Daoy (cell line): ENCODE results near the gene LONRF2. TPM values are rescaled to one million over a fixed set of nuclear protein-coding genes. Genes with fewer than 3 reads are reported as not detected.
"Not testable (repeated sequence)": the region's sequence is repeated elsewhere in the genome, so short reads cannot be mapped to it uniquely, and the experiment has no call there.

Experiments used
- DNase-seq: peaks from one replicate; pipeline ENCODE4 v3.0.0-alpha.2; 2015; ENCODE audit warnings: low read depth
- total RNA-seq: library from RNA; depleted of rRNA; stranded (reverse); fragments of >200 nt; shearing (Covaris generic); gene quantifications from 2 replicates; pipeline ENCODE4 v1.2.3, GENCODE V29; 2014; rRNA removed

Gene LONRF2
- total RNA-seq, result 0.17 and 0.65 TPM in 2 replicates

DNA sequence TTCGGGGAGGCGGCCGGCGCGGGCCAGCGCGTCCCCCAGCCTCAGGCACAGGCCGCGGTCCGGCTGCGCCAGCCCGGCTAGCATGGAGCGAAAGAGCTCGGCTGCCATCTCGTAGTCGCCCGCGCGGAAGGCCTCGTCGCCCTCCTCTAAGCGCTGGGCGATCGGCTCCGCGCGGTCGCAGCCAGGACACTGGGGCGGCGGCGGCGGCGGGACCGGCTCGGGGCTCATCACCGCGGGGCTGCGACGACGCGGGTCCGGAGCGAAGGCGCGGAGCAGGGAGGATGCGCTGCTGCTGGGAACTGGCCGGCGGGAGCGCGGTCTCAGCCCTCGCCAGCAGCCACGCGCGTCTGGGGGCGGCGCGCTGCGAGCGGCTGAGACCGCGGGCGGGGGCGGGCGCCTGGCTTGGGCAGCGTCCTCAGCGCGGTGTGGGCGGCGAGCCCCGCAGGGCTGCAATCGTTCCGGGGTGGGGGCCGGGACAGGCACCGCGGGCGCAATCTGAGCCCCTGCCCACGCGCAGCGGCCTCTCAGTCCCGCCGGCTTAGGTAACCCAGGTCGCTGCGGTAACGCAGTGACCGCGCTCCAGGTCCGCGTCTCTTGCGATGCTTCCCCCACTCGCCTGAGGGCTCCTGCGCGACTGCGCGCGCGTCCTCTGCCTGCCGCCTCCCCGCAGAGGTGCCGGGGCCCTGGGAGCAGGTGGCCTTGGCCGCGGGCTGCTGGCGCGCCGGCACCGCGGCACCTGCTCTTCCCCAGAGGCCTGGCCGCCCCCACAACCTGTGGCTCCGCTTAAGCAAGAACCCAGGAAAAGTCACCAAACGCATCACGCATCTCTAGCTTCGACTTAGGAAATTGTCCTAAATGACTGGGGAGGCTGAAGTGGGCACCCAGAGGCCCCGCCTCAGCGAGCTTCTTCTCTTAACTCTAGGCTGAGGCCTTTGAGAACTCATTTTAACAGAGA lies at the start of gene LONRF2:
Gene LONRF2 (minus strand): TSS at position 636 of the 955 bp plus-strand sequence. CDS start 408 bp downstream, at position 228.
- DNase-seq, result peak; percentile 35

DNA sequence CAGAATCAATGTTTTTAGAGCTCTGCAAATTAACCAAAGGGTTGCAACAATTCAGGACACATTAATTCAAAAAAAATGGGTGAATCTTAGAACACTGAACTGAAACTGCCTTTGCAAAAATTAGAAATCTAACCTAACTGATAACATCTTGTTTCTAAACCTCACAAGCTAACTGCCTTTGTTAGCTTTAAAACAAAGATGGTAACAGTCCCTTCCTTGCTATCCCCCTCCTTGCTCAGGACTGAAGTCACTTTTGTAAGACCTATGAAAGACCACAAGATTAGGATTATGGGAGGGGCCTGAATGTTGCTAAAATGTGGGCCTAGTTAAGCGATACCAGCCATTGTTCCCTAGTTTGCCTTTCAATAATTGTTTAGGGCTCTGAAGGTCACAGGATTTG lies 44.9 kb upstream of the LONRF2 start:
- no peak for DNase-seq

DNA sequence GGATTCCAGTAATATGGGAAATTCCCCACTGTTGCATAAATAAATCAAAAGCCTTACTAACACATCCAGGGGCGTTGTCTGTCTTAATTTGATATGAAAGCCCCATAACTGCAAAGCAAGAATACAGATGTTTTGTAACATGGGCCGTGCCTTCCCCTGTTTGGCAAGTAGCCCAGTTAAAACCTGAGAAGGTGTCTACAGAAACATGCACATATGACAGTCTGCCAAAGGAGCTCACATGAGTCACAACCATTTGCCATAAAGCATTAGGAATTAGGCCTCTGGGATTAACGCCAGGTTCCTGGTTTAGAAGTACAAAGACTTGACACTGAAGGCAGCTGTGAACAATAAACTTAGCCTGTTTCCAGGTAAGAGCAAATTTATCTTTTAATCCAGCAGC lies 43.1 kb upstream of the LONRF2 start:
- DNase-seq, result peak; percentile 91

DNA sequence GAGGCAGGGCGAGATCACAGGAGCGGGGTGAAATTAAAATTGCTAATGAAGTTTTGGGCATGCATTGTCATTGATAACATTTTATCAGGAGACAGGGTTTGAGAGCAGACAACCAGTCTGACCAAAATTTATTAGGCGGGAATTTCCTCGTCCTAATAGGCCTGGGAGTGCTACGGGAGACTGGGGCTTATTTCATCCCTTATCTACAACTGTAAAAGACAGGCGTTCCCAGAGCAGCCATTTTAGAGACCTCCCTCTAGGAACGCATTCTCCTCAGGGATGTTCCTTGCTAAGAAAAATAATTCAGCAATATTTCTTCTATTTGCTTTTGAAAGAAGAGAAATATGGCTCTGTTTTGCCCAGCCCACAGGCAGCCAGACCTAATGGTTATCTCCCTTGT lies 40.0 kb upstream of the LONRF2 start:
- not testable (repeated sequence) for DNase-seq

DNA sequence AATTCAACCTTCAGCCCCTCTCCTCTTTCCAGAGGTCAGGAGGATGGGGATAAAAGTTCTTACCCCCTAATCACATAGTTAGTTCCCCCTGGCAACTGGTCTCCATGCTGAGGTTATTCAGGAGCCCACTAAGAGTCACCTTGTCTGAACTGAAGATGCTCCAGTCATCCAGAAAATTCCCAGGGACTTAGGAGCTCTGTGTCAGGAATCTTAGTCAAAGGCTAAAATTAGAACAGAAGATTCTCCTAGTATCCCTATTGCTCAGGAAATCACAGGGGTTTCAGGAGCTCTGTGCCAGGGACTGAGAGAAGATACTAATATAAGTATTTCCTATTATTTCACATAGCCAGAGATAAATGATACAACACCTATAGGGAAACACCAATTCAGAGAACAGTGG lies 37.3 kb upstream of the LONRF2 start:
- no peak for DNase-seq

DNA sequence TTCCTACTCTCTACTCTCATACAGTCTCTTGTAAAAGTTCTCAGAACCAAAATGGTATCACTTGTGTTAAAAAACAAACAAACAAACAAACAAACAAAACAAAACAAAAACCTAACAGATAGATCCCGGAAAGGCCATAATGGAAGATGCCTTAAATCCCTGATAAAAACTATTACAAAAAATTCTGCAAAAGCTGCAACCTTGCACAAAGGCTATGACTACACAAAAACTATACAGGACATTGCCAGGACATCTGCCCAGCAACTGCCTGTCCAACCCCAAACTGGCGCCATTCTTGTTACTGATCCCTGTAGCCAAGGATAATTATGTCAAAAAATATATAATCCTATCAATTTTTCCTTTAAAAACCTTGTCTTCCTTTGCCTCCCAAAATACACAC lies 36.3 kb upstream of the LONRF2 start:
- no peak for DNase-seq

DNA sequence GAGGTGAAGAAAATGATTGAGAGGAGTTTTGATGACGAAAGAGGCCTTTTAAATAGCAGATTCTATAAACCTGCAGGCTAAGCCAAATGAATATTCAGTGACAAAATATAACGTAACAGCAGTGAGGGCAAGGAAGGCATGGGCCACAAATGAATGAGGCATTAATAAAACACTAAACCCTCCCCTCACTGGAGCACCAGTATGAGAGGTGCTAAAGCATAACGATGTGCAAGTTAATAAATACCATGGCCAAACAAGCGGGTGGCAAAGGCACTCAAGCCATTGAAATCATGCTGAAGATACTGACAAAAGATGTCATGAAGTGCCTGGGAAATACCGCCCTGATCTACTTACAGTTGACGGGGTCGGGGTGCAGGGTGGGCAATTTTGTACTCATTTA lies 30.2 kb upstream of the LONRF2 start:
- no peak for DNase-seq

DNA sequence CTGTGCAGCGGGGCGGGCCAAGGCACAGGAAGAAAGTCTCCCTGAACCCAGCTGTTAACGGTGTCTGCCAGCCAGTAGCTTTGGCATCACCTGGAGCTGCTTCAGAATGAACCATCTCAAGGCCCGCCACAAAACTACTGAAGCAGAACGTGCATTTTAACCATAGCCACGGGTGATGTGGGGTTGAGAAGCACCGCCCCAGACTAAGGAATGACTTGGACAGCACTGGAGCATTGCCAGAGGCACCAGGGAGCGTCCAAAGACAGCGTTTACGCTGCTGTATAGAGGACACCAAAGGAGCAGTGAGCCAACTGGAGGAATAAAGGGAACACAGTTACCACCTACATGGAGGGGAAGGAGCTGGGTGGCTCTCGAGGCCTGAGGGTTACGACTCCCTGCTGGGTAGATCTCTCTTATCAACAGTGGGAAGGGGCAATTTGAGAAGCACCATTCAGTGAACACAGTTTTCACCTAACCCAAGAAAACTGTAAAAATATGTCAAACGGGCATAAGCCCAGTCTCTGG lies 28.4 kb upstream of the LONRF2 start:
- DNase-seq, result peak; percentile 11

DNA sequence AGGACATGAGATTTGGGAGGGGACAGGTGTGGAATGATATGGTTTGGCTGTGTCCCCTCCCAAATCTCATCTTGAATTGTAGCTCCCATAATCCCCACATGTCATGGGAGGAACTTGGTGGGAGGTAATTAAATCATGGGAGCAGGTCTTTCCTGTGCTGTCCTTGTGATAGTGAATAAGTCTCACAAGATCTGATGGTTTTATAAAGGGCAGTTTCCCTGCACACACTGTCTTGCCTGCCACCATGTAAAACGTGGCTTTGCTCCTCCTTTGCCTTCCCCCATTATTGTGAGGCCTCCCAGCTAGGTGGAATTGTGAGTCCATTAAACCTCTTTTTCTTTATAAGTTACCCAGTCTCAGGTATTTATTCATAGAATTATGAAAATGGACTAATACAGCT lies 22.8 kb upstream of the LONRF2 start:
- not testable (repeated sequence) for DNase-seq

DNA sequence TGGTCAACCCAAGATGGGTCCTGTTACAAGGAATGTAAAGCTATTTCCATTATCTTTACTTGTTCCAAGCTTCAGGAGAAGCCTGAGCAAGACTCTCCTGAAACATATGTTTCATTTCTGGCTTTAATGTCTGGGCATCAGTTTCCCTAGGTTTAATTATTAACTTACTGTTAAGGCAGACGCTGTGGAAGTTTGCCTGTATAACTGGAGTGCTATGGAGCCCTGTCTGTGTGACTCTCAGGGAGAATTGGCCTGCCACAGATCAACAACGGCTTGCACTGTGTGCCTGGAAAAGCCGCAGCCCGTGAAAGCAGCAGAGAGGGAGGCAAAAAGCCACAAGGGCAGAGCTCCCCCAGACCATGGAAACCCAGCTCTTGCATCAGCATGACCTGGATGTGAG lies 22.1 kb upstream of the LONRF2 start:
- DNase-seq, result no peak

DNA sequence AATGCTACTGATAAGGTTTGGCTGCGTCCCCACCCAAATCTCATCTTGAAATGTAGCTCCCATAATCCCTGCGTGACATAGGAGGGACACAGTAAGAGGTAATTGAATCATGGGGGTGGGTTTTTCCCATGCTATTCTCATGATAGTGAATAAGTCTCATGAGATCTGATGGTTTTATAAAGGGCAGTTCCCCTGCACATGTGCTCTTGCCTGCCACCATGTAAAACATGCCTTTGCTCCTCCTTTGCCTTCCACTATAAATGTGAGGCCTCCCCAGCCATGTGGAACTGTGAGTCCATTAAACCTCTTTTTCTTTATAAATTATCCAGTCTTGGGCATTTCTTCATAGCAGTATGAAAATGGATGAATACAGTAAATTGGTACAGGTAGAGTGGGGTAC lies 20.2 kb upstream of the LONRF2 start:
- not testable (repeated sequence) for DNase-seq

DNA sequence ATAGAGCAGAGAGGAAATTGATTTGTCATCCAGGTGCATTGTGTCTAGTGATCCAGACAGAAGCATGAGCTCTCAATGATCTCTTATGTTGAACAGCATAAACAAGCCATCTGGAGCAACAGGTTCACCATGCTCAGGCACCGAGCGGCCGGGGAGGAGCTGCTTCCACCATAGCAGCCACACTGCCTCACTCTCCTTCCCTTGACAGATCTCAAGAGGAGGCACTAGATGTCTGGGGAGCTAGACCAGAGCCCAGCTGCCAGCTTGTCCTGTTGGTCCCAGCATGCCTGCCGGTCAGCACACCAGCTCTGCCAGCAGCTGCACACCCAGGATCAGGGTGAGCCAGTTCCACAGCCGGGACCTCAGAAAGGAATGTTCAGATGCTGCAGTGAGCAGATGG lies 17.5 kb upstream of the LONRF2 start:
- no peak for DNase-seq

DNA sequence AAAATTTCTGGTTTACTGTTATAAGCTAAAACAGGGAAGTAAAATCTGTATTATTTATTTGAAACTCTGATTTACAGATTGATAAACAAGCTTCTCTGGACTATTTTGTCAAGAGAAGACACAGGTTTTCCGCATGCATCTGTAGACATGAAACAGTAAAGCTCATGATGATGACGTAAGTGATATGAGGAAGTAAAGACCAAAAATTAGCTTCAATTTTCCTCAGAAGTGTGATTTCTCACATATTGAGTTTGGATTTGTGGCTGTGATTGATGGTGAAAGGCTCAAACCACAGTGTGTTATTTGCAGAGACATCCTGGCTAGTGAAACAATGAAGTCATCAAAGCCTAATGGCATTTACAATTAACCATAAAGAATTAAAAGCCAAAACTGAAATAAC lies 12.6 kb upstream of the LONRF2 start:
- DNase-seq, result no peak

DNA sequence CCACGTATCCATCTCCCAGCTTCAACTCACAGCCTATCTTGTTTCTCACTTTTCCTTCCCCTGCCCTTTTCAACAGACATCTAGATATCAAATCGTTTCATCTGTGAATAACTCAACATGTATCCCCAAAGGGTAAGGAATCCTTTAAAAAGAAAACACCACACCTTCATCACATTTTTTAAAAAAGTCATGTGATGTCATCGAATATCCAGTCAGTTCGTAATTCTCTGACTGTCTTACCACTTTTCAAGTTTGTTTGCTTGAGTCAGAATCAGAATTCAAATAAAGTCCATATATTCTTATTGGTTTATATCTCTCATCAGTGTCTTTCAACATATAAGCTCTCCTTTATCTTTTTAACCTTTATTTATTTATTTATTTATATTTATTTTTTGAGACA lies 5.4 kb upstream of the LONRF2 start:
- DNase-seq, result no peak

DNA sequence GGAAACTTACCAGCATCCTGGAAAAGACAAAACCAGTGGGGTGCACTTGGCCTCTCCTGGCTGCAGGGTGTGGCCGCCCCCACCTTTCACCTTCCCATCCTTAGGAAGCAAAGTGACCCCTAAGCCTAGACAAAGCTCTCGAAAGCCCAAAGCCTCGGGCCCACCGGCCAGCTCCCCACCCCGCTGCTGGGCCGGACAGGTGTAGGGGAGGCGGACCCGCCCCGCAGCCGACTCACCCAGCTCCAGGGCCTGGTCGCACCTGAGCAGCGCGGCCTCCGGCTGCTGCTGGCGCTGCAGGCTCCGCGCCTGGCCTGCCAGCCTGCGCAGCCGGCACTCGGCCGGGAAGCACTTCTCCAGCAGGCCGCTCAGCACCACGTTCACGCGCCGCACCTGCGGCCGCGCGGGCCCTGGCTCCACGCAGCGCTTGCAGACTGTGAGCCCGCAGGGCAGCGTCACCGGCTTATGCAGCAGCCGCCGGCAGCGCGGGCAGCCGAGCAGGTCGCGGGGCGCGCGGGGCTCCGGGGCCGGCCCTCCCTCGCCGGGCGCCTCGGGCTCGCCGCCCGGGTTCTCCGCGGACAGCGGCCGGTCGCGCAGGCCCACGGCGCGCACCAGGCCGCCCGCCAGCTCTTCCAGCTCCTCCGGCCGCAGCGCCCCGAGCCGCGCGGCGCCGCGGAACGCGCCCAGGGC lies 979 bp downstream of the LONRF2 start:
- peak; percentile 62 for DNase-seq

DNA sequence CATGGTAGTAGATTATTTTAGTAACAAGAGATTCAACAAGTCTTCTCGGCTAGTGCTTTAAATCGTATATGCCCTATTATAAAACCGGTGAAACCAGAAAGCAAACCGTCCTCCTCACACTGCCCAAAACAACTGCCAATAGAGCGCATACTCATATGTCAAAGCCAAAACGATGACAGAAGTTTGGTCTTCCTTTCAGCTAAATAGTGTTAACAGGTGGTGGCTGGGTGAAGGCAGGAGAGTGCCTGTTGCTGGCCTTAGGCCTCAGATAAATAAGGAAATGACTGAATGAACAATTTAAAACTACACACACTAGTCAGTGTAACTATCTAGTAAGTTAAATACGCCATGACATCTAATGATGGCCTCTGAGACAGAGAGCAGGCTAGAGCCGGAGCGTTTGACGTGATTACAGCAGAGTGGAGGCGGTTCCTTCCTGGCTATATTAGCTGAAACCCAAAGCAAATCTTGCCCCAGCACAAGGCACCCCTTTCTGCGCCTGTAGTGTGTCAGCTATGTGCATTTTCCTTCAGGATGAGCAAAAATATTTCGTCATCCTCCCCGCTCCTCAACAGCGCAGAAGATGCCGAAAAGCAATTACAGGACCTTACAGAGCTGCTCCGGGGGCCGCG lies 1.6 kb downstream of the LONRF2 start:
- no peak for DNase-seq

DNA sequence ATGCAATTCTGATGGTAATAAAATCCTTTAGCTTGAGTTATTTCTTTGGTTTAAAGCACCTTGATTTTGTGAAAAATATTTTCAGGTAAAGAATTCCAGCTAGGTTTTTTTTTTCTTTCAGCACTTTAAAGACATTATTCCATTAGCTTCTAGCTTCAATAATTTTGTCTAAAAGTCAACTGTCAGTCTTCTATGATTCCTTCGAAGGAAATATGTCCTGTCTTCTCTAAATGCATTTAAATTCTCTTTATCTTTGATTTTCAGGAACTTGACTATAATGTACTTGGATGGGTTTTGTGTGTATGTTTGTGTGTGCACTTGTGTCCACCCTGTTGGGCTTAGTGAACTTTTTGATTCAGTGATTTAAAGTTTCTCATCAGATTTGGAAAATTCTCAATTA lies 4.7 kb downstream of the LONRF2 start:
- no peak for DNase-seq

DNA sequence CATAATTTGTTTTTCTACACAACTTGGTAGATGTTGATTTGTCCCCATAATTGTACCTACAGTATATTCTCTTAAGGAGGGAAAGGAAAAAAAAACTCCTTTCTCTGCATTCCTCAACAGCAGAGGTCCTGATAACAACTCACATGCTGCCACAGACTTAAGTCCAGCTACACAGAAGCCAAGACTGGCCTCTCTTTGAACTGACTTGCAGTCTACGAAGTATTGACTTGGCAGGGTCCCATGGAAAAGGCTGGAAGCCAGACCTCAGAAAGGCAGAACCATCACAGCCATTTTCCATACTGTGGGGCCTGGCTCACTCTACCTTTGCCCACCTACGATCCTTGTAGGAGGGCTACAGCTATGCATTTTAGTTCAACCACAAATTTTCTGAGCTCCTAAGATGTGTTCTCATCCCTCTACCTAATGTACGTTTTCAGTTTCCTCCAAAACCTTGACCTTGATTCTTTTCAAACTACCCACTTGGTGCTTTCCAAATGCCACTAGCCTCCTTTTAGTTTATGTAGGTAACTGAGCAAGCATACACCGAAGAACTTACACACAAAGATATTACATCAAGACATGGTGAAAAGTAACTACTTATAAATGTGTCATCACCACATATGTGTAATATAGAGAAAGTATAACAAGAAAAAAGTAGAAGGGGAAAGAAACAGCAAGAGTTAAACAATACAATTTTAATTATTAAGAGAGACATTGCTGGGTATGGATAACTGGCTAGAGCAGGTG lies 12.2 kb downstream of the LONRF2 start:
- DNase-seq, result no peak

DNA sequence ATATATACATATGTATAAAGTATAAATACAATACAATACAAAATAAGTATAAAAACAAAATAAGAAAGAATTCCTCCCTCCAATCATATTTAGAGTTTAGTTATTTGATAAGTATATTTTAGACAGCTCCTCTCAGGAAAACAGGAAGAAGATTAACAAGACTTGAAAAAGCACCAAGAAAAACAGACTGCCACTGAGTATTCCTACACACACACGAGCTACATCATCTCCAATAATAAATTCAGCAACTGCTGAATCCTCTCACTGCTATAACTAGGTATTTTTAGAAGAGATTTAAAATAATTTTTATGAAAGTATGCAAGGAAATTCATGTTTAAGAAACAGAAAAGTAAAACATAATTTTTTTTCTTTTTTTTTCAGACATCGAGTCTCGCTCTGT lies 13.0 kb downstream of the LONRF2 start:
- DNase-seq, result no peak

DNA sequence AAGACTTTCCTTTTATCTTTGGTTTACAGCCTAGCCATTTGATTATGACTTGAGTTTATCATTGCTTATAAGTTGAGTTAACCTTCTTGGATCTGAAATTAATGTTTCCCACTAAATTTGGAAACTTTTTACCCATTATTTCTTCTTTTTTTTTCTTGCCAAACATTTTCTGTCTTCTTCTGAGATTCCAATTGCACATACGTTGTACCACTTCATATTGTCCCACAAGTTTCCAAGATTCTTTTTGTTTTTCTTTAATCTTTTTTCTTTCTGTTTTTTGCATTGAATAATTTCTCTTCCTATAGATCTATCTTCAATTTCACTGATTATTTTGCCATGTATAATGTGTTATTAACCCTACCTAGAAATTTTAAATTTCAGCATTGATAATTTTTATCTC lies 18.6 kb downstream of the LONRF2 start:
- no peak for DNase-seq

DNA sequence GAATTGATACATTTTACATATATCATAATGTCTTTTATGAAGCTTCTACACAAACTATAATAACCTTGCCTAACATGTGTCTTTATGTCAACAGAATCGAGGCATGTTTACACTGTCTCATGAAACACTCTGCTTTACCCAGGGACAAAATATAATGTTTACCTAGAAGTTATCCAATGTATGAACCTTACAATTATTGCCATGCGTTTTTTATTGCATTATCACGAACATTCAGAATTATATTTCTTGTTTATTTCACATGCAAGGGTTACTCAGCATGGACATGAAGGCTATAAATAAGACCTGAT lies 19.8 kb downstream of the LONRF2 start:
- no peak for DNase-seq
